NCI-H2107 (cell line): ENCODE results near the gene SGO1.

Source experiments
- DNase-seq: peaks from one replicate; lab custom pipeline; 2025; lab: John Stamatoyannopoulos, UW

Gene SGO1

DNA sequence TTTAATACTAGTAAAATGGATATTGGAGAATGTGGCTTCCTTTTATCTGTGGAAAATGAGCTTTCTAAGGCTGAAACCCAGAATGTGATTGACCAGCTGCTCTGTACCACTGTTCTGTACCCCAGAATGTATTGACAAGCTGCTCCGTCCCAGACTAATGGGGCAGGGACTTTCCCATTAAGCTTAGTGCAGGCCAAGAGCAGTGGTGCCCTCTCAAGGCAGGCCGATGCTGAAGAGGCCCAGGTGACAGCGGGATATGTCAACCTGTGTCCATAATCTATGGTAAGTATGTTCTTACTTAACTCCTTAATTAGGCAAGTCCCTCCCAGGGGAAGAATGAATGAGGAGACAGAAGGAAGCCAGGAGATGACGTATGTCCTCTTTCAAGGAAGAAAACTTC is 31.1 kb downstream of the SGO1 start:
- no peak for DNase-seq

DNA sequence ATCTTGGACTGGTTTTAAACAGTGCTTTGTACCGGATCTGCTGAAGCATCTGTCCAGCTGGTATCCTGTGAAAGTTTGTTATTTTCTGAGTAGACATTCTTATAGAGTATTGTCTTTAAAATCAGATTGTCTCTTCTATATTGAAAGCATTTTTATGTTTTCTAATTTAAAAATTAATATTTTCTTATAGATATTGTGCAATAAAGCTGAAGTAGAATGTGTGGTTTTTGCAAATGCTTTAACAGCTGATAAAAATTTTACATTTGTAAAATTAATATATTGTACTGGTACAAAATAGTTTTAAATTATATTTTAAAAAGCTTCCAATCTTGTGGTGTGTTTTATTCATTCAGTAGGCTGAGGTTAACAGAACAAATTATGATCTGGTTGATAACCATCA is 31.9 kb downstream of the SGO1 start:
- DNase-seq = no peak

DNA sequence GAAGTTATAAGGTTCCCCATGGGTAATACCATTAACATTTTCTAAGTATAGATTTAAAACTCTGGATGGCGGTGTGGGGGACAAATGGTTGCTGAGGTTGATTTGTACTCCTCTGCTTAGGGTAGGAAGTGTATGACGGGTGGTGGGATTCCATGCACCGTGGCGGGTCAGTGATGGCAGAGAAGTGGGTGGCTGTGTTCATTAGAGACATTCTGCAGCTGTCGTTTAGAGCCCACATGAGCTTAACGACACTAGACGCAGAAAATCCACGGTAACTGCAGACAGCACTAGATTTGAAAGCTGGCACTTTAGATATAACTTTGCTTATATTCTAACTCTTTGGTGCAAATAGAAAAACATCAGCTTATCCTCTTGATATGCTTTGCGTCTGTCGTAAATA is 37.5 kb downstream of the SGO1 start:
- DNase-seq = no peak

DNA sequence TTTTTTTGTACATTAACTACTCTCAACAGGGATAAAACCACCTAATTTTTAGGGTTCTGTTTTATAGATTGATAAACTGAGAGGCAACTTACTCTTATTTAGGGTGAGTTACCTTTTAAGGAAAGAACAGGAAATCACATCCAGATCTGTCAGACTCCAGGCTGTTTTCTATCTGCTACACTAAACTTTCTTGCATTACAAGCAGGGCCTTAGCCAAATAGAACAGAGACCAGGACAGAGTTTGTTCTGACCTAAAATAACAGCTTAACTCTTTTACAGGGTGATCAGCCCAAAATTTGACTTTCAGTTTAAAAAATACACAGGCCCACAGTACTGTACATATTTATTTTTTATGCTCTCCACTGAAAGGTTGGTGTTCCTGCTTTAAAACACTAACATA is 38.6 kb downstream of the SGO1 start:
- DNase-seq = no peak

DNA sequence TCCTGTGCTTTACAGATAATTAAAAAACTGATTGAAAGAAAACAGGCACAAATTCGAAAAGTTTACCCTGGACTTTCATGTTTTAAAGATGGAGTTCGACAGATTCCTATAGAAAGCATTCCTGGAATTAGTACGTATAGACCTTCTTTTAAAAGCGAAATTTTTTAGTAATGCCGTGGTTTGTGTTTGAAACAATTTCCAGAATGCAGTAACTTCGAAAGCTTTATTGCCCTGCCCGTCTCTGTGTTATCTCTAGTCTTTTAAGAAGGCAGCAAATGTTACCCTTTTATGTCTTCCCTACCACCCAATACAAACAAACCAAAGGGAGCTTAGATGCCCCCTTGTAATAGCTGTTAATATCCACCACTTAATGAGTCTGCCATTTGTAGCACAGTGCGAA is 39.7 kb downstream of the SGO1 start:
- DNase-seq = no peak

DNA sequence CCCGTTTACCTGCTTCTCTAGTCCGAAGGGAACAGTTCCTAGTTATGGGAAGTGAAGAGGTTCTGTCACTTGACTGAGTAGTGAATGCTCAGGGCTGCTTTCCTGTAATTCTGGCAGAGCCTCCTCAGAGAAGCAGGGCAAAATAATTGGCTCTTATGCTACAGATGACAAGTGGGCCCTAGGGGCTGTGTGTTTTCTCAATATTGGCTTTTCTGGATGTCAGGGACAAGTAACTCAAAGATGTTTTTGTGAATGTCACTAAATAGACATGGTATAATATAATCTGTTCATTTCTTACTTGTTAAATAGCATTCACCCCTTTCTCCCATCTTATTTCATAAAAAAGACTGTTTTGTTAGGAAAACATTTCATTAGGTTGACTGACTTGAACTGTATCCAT is 40.1 kb downstream of the SGO1 start:
- DNase-seq = no peak

DNA sequence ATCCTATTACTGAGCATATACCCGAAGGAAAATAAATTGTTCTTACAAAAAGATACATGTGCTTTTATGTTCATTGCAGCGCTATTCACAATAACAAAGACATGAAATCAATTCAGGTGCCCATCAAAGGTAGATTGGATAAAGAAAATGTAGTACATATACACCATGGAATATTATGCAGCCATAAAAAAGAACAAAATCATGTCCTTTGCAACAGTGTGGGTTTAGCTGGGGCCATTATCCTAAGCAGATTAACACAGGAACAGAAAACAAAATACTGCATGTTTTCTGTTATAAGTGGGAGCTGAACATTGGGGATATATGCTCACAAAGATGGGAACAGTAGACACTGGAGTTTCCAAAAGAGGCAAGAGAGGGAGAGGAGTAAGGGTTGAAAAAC is 42.5 kb downstream of the SGO1 start:
- DNase-seq = no peak

DNA sequence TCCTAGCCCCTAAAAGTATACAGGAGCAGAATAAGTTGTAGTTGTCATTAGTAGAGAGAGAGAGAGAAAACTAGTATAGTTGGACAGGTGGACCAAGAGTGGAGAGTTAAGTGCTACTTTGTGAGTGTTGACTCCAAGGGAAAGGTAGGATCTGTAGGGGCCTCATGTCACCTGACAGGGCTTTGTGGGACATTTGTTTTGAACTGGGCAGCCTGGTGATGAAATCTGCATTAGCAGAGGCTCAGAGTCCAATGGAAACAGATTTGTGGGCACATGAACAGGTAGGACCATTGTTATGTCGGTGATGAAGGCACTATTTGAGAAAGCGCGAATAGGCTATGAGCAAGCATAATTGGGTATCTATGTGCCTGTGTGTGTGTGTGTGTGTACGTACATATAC is 43.5 kb downstream of the SGO1 start:
- no peak for DNase-seq

DNA sequence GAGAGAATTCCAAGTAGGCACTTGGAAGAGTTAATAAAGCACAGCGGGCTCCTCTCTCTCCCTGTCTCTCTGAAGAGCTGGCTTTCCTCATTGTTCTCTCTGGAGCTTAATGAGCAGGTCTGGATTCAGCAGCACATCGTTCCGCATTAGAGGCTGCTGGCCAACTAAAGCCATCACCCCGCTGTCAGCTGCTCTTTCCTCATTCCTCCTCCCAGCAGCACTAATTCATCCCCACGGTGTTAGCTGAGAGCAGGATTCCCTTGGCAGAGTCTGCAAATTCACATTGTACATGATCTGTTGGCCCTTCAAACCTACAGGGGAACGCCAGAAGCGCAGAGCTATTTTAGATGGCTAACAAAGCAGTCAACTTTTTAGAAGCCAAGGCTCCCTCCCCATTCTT is 44.2 kb downstream of the SGO1 start:
- DNase-seq = peak; percentile 3

DNA sequence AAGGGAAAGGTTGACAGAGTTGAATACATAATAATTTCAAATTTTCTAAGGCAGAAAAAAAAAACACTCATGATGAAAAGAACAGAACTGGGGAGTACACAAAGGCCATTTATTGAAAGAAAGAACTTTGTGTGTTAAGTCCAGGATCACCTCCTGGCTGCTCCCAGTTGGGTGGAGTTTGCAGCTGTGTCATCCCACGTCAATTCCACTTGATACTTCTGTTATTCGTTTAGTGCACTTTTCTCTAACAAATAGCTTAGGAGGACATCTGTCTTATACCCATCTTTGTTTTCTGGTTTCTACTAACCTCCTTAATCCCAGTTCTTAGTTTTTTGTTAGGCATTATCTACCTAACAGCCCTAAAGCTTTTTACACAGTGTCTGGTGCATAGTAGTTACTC is 44.7 kb downstream of the SGO1 start:
- DNase-seq = no peak

DNA sequence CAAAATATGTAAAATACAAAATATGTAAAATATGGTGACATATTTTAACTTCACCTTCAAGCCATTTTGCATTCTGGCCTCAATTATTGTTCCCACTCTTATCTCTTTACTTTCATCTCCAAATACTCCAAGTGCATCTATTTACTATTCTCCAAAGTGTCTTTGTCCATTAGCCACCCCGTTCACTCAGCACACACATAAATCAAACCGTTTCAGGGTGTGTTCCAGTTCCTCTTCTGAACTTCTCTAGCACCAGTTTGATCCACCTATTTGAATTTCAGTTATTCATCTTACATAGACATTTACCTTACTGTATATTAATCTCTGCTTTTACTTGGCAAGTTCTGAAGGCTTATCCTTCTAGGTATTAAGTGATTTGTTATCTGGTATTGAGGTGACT is 45.1 kb downstream of the SGO1 start:
- no peak for DNase-seq

DNA sequence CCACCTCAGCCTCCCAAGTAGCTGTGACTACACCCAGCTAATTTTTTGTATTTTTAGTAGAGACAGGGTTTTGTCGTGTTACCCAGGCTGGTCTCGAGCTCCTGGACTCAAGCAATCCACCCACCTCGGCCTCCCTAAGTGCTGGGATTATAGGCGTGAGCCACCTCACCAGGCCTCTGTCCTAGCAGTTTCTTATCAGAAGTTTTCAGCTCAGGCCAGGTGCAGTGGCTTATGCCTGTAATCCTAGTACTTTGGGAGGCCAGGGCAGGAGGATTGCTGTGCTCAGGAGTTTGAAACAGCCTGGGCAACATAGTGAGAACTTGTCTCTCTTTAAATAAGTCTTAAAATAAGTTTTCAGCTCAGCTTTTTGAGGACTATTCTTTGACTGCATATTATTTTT is 48.4 kb downstream of the SGO1 start:
- DNase-seq = no peak

DNA sequence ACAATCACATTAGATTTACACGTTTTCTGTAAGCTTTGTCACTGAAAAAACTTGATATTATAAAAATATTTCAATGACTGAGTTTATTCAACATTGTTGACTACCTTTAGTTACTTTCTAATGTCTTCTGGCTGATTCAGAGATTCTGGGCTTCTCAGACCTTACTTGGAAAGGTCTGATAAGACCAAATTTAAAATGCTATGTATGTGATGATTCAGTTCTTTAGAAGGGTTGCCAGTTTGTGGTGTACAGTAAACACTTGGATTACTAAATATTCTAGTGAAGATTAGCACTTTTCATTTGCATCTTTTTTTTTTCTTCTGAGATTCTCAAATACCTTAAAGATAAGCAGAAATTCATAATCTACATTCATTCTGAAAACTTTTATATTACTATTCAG is 49.8 kb downstream of the SGO1 start:
- DNase-seq = no peak

DNA sequence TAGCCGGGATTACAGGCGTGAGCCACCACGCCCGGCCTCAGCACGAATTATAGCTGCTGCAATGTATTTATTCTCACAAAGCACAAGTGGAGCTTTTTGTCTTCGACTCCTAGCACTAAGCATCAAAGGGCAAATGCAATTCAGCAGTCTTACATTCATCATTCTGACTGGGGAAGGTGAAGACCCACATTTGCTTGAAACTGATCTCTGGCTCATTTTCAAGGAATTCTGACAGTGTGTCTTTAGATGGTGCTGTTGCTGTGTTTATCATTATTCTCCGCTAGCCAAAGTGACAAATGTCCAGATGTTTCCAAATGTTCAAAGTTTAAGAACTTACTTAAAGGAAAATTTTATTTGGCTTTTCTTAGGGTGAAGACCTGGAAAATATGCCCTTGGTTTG is 55.9 kb downstream of the SGO1 start:
- DNase-seq = no peak

DNA sequence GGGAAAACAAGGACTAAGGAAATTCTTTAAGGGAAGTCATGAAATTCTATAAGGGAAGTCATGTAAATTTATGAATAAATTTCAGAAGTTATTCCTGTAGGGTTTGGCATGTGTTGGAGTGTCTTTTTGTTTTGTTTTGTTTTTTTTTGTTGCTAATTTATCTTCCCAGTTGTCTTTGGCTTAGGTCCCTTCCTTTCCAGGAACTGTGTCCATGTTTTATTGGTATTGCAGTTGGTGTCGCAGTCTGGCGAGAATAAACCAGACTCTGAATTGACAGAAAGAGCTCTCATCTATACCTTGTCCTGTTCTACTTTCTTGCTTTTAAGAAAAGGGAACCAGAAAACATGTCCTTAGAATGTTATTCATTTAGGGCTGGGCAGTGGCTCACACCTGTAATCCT is 57.6 kb downstream of the SGO1 start:
- no peak for DNase-seq

DNA sequence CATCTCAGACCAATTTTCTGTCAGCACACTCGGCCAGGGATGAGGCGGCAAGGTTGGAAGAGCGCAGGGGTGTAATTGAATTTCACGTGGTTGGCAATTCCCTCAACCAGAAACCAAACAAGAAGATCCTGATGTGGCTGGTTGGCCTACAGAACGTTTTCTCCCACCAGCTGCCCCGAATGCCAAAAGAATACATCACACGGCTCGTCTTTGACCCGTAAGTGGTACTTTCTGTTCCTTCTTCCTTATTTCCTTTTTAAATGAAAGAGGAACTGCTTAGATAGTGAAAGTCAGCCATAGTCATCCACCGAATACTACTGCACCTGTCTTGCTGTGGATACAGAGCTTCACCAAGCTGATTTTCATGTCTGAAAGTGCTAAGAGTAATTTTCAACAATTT is 60.1 kb downstream of the SGO1 start:
- DNase-seq = no peak

DNA sequence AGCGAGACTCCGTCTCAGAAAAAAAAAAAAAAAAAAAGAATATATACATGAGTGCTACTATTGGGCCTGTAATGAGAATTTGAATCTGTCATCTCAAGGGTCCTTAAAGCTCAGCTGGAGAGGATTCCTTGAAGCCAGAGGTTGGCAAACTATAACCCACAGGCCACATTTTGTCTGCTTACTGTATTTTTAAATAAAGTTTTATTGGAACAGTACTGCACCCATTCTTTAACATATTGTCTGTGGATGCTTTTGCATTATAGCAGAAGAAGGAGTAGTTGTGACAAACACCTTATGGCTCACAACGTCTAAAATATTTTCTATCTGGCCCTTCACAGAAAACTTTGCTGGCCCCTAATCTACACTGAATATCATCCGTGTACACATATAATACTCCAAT is 60.7 kb downstream of the SGO1 start:
- DNase-seq = no peak

DNA sequence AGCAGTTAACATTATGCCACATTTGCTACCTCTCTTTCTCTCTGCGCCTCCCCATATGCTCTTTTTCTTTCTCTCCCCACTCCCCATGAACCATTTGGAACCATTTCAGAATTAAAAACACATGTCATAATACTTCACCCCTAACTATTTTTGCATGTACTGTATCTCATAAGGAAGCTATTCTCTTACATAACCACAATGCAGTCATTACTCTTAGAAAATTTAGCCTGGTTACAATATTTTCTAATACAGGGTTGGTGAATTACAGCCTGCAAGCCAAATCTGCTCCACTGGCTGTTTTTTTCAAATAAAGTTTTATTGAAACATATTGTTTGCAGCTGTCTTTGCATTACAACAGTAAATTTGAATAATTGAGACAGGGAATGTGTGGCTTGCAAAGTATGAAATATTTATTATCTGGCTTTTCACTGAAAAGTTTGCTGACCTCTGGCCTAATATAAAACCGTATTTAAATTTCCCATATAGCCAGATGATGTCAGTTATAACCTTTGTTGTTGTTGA is 62.8 kb downstream of the SGO1 start:
- DNase-seq = no peak

DNA sequence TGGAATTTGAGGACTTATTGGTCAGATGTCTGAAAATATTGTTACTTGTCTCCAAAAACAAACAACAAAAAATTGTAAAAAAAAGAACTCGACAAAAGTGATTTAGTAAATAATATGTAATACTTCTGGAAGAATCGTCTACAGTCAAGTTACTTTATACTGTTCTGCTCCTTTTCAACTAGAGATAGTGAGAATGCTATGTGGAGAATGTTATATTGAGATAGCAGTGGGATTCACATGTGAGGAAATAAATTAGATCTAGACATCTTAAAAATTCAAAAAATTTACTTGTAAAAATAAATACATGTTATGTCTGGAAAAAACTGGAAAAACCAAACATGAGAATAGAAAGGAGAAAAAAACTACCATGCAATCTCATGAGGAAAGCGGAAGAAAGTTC is 64.9 kb downstream of the SGO1 start:
- DNase-seq = no peak
